HG03432 (cell line): Measurements from ENCODE around the gene HPN.
"Not testable (repeated sequence)": the region's sequence is repeated elsewhere in the genome, so short reads cannot be mapped to it uniquely, and the experiment has no call there.

Experiments
- ATAC-seq: cut with Tn5 transposase; IDR thresholded peaks from one replicate; pipeline ENCODE4 v1.9.1; 2021; ENCODE audit warnings: mild to moderate bottlenecking, moderate library complexity; ENCODE audit not compliant: unreplicated experiment

Gene HPN

GRCh38 chr19:35008891-35009341 lies 32.6 kb upstream of the HPN start:
- ATAC-seq, result no peak

GRCh38 chr19:35009424-35010415 lies 31.8 kb upstream of the HPN start:
- ATAC-seq, result no peak

GRCh38 chr19:35011091-35011689 lies 30.3 kb upstream of the HPN start:
- ATAC-seq, result no peak

DNA sequence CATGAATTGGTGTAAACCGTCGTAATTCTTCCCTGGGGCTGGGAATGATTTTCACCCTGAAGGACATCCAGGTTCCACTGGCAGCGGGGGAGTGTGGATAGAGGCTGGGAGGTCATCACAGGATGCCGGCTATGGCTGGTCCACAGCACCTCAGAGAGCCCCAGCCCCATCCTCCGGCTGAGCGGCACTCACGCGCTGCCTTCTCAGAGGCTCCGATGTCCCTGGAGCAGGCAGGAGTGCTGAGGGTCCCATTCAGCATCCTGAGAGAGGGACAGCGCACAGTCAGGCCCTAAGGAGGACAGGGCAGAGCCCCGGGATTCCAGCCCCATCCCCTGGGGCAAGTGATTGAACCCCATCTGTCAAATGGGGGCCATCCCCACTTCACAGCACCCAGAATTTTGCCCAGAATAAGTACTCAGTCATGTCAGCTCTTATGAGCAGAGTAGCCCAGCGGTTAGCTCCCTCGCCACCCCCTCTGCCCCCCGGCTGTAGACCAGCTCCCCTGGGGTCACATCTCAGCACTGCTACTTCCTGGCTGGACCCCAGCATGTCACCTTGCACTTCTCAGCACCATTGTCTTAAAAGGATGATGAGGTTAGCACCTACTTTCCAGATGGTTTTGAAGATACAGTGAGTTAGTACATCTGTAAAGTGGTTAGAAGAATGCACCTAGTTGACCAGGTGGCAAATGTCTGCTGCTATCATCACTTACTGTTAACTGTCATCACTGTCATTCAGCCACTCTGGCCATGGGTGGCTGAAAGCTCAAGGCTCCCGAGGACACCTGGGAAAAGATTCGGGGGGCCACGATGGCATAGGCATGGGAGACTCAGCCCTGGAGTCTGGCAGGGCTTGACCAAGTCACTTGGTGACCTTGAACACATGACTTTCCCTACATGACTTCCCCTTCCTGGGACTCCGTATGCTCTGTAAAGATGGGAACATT lies 29.5 kb upstream of the HPN start:
- no peak for ATAC-seq

- no peak for ATAC-seq
Measured at GRCh38 chr19:35013041-35013819, 28.3 kb upstream of the HPN start.

- ATAC-seq, result no peak
Measured at GRCh38 chr19:35013820-35014754, 27.4 kb upstream of the HPN start.

- not testable (repeated sequence) for ATAC-seq
Measured at GRCh38 chr19:35014774-35015173, 26.7 kb upstream of the HPN start.

GRCh38 chr19:35015270-35015953 lies 26.1 kb upstream of the HPN start:
- ATAC-seq, result no peak

GRCh38 chr19:35015954-35016351 lies 25.6 kb upstream of the HPN start:
- no peak for ATAC-seq

DNA sequence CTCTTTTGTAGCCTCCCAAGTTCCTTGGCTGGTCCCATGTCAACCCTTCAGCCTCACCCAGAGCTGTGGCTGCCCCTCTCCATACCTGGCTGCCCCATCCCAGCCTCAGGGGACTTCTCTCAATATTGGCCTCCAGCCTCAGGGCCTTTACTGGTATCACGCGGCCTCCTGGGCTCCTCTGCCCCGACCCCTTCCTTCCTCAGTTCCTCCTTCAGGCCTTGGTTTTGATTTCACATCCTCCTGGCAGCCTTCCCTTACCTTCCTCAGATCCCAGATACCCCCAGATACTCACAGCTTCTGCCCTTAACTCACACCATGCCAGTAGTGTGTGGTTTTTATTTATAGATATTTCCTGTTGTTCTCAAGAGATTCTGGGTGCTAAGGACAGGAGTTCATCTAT lies 24.0 kb upstream of the HPN start:
- no peak for ATAC-seq

DNA sequence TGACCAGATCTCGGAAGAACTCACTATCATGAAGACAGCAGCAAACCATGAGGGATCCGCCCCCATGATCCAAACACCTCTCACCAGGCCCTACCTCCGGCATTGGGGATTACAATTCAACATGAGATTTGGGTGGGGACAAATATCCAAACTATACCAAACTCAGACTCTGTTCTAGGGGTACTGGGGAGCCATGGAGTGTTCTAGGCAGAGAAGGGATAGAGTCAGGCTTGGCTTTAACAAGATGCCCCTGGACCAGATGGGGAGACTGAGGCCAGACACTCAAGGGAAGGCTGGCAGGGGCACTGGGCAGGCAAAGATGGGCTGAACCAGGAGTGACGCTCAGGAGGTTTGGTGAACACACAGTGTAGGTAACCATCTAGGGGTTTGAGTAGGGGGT lies 23.1 kb upstream of the HPN start:
- ATAC-seq, result no peak

GRCh38 chr19:35019144-35019543 lies 22.4 kb upstream of the HPN start:
- ATAC-seq, result no peak

- ATAC-seq, result no peak
Measured at GRCh38 chr19:35021016-35021415, 20.5 kb upstream of the HPN start.

- ATAC-seq, result no peak
Measured at GRCh38 chr19:35021596-35021995, 19.9 kb upstream of the HPN start.

- ATAC-seq, result no peak
Measured at GRCh38 chr19:35022460-35022859, 19.1 kb upstream of the HPN start.

DNA sequence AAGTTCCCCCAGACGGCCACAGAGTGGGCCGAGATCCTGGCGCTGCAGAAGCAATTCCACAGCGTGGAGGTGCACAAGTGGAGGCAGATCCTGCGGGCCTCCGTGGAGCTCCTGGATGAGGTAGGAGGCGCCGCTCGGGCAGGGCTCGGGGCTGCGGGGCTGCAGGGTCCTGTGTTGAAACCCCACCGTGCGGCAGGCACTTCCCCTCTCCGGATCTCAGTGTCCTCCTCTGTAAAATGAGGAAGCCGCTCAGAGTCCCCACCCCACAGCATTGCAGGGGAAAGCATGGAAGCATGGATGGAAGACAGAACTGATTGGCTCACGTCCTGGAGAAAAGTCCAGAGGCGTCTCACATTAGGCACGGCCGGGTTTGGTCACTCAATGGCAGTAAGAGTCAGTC lies 18.1 kb upstream of the HPN start:
- no peak for ATAC-seq

- no peak for ATAC-seq
Measured at GRCh38 chr19:35024095-35024494, 17.4 kb upstream of the HPN start.

GRCh38 chr19:35025969-35026368 lies 15.6 kb upstream of the HPN start:
- no peak for ATAC-seq

DNA sequence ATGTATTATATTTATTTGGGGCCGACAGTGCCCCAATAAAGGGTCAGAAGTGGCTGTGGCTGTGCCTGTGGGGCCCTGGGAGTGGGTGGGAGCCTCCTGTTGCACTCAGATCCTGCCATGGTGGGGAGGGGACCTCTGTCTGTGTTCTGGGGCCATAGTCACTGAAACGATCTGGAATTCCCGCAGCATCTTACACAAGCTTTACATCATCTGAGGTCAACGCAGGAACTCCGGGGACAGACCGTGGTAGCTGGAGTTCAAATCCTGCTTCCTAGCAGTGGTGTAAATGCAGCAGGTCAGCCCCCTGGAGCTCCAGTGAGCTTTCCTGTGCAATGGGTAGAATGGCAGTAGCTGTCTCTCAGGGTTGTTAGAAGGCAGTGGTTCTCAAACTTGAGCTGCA lies 15.1 kb upstream of the HPN start:
- no peak for ATAC-seq
